ENCODE results near the gene QPCT. TPM values are rescaled to one million over a fixed set of nuclear protein-coding genes. Genes with fewer than 3 reads are reported as not detected.
A peak's percentile ranks its signal among the peaks of the same experiment; 100 is the strongest.

The QPCT gene
- total and polyA plus RNA-seq, 11 donors = 1.3 to 7.2 (median 2.8) TPM

DNA sequence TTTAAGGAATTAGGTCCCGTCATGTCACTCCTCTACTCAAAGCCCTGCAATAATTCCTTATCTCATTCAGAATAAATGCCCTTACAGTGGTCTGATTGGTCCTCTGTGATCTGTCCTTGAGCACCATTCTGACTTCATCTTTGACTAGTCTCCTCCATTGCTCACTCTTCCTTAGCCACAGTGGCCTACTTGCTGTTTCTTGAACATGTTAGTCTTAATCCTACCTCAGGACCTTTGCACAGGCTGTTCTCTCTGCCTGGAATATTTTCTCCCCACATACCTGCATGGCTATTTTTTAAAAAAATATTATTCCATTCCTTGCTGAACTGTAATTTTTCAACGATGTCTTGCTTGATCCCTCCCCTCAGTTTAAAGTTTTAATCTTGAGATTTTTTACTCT lies 48.0 kb downstream of the QPCT start:
- 94 to 98% (median 97%) methylated on average over 2 of the region's 2 CpGs for WGBS, 4 donors
- intact Hi-C loops (cut with DNase I) = loop anchor here in 7 of 10 donors (5.0 to 10.0 kb wide), 4 partner anchors 722 to 890 kb away; no protein-coding TSS in a partner anchor

GRCh38 chr2:37394263-37394662 lies 49.8 kb downstream of the QPCT start:
- Histone ChIP-seq H3K4me1 (peaks cover 0 to 49% (median 9%) of the 10 kb centered on the region in 12 donors), H3K27me3 (no peaks in the 10 kb centered on the region), H3K36me3 (no peaks in the 10 kb centered on the region), H3K9me3 (no peaks in the 10 kb centered on the region), H3K27ac (no peak overlapping the region), H3K4me3 (no peak overlapping the region)
- no peak for TF ChIP-seq POLR2A (IDR thresholded peaks at IDR 0.05)
- TF ChIP-seq CTCF (IDR thresholded peaks at IDR 0.05) = no peak
- no peak for ATAC-seq
- WGBS, 4 donors = 92 to 100% (median 93%) methylated on average over 1 of the region's 1 CpG
- intact Hi-C loops (cut with DNase I) = loop anchor here in 7 of 10 donors (5.0 to 10.0 kb wide), 4 partner anchors 721 to 888 kb away; no protein-coding TSS in a partner anchor
- no peak for DNase-seq

More for the DNA sequence above, 48.0 kb downstream of the QPCT start:
- H3K4me1 ChIP-seq = peaks cover 0 to 53% (median 9%) of the 10 kb centered on the region in 12 donors
- no peak overlapping the region for H3K27ac ChIP-seq
- H3K27me3 ChIP-seq = no peaks in the 10 kb centered on the region
- no peaks in the 10 kb centered on the region for H3K9me3 ChIP-seq
- ATAC-seq = no peak
- H3K36me3 ChIP-seq = no peaks in the 10 kb centered on the region
- H3K4me3 ChIP-seq = no peak overlapping the region
- no peak for DNase-seq
- no peak for TF ChIP-seq POLR2A (IDR thresholded peaks at IDR 0.05)
- no peak for TF ChIP-seq CTCF (IDR thresholded peaks at IDR 0.05)

GRCh38 chr2:37394796-37395555 lies 50.5 kb downstream of the QPCT start:
- intact Hi-C loops (cut with DNase I) = loop anchor here in 9 of 10 donors (5.0 to 10.0 kb wide), 8 partner anchors 437 to 887 kb away; no protein-coding TSS in a partner anchor
- TF ChIP-seq CTCF (IDR thresholded peaks at IDR 0.05) (no peak), POLR2A (IDR thresholded peaks at IDR 0.05) (no peak)
- no peak overlapping the region for H3K4me3 ChIP-seq

DNA sequence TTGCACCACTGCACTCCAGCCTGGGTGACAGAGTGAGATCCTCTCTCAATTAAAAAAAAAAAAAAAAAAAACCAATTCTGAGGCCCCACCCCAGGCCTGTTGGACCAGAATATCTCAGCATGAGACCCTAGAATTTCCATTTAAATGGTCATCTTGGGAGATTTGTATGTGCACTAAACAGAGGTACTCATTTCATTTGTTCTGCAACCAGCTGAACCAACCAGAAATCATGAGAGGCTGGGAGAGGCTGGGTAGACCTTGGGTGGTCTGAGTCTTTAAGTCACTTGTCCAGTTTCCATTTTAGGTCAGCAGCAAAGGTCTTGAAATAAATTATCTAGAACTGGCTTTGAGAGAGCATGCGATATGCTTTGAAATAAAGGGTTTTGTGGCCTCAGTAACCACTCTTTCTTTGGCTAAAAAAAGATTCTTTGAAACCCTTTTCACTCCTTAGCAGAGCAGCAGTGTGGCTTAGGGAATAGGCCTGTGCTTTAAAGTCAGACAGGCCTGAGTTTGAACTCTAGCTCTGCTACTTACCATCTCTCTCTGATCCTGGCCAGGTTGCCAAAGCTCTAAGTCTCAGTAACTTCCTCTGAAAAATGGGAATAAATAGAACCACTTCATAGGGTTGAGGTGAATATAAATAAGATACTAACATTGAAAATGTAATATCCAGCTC lies 52.6 kb downstream of the QPCT start:
- intact Hi-C loops (cut with DNase I) = loop anchor here in 9 of 10 donors (1.0 to 10.0 kb wide), 10 partner anchors 435 to 878 kb away; no protein-coding TSS in a partner anchor
- 93 to 97% (median 94%) methylated on average over 1 of the region's 1 CpG for WGBS, 4 donors

More at GRCh38 chr2:37394796-37395555, 50.5 kb downstream of the QPCT start:
- H3K27ac ChIP-seq = no peak overlapping the region
- ATAC-seq (peak in 1 of 4 donors; percentile 29), DNase-seq (no peak)
- no peaks in the 10 kb centered on the region for H3K36me3 ChIP-seq
- peaks cover 0 to 42% (median 6%) of the 10 kb centered on the region in 12 donors for H3K4me1 ChIP-seq
- H3K27me3 ChIP-seq = no peaks in the 10 kb centered on the region
- no peaks in the 10 kb centered on the region for H3K9me3 ChIP-seq
- 76 to 83% (median 78%) methylated on average over 9 of the region's 9 CpGs for WGBS, 4 donors

More for the DNA sequence above, 52.6 kb downstream of the QPCT start:
- DNase-seq (no peak), ATAC-seq (no peak)
- H3K4me3 ChIP-seq = no peak overlapping the region
- H3K4me1 ChIP-seq = peaks cover 0 to 26% (median 0%) of the 10 kb centered on the region in 12 donors
- H3K9me3 ChIP-seq = no peaks in the 10 kb centered on the region
- TF ChIP-seq POLR2A (IDR thresholded peaks at IDR 0.05) = no peak
- TF ChIP-seq CTCF (IDR thresholded peaks at IDR 0.05) = no peak
- H3K27me3 ChIP-seq = no peaks in the 10 kb centered on the region
- no peak overlapping the region for H3K27ac ChIP-seq
- H3K36me3 ChIP-seq = no peaks in the 10 kb centered on the region

All from heart left ventricle (tissue), 16 donors.